Measurements from ENCODE around the gene P3H1.
"Not testable (repeated sequence)": the region's sequence is repeated elsewhere in the genome, so short reads cannot be mapped to it uniquely, and the experiment has no call there.

Gene P3H1

DNA sequence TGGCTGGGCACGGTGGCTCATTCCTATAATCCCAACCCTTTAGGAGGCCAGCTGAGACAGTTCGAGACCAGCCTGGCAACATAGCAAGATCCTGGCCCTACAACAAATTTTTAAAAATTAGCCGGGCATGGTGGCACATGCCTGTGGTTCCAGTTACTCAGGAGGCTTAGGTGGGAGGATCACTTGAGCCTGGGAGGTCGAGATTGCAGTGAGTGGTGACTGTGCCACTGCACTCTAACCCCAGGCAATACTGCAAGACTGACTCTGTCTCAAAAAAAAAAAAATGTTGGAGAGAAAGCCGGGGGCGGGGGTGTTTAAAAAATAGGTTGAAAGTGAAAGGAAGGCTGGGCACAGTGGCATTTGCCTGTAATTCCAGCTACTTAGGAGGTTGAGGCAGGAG is 43.3 kb downstream of the P3H1 start:
- DNase-seq, result no peak

DNA sequence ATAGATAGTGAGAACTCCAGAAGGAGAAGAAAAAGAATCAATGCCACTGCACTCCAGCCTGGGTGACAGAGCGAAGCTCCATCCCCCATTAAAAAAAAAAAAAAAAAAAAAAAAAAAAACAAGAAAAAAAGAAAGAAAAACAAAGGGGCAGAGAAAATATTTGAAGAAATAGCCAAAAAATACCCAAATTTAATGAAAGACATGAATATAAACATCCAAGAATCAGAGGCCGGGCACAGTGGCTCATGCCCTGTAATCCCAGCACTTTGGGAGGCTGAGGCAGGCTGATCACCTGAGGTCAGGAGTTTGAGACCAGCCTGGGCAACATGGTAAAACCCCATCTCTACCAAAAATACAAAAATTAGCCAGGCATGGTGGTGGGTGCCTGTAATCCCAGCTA is 44.4 kb downstream of the P3H1 start:
- not testable (repeated sequence) for DNase-seq

DNA sequence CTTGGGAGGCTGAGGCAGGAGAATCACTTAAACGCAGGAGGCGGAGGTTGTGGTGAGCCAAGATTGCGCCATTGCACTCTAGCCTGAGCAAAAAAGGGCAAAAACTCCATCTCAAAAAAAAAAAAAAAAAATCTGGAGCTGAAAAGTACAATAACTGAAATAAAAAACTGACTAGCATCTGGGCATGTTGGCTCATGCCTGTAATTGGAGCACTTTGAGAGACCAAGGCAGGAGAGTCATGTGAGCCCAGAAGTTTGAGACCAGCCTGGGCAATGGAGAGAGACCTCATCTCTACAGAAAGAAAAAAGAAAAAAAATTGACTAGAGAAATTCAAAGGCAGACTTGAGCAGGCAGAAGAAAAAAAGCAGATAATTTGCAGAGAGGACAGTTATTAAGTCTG is 44.9 kb downstream of the P3H1 start:
- no peak for DNase-seq

DNA sequence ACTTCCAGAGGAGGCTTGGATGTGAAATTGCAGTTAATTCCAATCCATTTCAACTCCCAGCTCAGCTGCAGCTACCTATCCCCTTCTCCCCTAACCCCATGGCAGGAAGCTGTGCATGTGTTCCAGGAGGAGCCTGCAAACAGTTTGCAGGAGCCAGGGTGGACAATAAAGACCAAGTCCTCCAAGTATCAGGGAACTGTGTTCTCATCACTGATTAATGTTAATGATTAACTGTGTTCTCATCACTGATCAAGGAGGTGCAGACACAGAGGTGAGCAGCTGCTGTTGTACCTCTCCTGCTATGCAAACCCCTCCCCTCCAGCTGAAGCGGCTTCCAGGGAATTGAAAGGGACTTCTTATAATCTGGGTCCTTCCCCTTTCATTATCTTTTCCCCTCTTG is 46.0 kb downstream of the P3H1 start:
- no peak for DNase-seq

DNA sequence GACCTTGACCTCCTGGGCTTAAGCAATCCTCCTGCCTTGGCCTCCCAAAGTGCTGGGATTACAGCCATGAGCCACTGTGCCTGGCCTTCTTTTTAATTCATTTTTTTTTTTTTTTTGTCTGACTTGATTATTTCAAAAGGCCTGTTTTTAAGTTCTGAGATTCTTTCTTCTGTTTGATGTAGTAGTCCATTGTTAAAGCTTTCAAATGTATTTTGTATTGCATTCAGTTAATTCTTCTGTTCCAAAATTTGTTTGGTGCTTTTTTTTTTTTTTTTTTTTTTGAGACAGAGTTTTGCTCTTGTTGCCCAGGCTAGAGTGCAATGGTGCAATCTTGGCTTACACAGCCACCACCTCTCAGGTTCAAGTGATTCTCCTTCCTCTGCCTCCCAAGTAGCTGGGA is 52.4 kb downstream of the P3H1 start:
- DNase-seq, result not testable (repeated sequence)

DNA sequence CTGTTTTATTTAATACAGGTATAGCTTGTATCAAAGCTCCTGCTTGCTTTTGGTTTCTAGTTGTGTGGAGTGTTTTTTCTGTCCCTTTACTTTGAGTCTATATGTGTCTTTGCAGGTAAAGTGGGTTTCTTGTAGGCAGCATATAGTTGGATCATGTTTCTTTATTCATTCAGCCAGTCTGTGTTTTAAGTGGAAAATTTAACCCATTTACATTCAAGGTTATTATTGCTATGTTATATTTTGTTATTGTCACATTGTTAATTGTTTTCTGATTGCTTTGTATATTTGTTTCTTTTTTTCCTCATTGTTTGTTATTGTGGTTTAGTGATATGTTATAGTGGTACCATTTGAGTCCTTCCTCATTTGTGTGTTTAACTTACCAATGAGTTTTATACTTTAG is 53.5 kb downstream of the P3H1 start:
- DNase-seq, result no peak

DNA sequence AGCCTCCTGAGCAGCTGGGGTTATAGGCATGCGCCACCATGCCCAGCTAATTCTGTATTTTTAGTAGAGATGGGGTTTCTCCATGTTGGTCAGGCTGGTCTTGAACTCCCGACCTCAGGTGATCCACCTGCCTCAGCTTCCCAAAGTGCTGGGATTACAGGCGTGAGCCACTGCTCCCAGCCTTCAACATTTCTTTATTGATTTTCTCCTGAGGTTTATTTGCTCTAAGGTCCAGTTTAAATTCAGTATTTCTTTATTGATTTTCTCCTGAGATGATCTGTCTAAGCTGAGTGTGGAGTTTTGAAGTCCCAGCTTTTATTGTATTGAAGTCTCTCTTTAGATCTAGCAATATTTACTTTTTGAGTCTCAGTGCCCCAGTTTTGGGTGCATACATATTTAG is 54.0 kb downstream of the P3H1 start:
- not testable (repeated sequence) for DNase-seq

DNA sequence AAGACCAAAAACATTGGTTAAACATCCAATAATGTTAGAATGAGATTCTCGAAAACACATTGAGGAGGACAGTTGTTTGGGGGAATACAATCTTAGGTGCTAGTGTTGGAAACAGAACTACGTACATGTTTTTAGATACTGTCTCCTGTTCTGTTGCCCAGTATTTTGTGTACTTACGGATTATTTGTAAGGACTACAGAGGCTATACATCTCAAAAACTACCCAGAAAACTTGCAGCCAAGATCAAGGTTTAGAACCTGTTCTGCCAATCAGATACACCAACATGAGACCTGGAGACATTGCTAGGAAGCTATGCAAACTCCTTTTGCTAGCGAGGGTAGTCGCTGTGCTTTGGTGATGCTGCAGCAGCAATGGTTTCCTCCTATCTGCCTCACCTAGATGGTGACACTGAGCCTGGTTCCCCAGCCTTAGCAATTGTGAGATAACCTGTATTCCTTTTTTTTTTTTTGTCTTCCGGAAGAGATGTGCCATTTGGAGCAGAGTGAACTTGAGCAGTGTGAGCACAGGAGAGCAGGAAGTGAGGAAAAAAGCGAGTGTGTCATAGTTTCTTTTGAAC is 62.9 kb downstream of the P3H1 start:
- DNase-seq, result no peak

DNA sequence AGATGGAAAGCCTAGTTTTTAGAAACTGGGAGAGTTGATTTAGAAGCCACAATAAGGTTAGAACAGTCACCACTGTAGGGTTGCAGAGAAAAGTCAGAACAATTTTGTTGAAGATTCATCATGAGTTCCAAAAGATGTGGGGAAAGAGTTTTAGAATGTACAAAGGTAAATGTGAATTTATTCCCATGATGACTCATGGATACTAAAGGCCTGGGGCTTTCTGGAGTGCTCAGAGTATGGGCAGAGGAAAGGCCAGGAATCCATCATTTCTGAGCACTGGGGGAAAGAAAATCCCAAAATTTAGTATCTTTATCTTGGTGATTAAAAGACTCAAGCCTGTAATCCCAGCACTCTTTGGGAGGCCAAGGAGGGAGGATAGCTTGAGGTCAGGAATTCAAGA is 66.8 kb downstream of the P3H1 start:
- no peak for DNase-seq

DNA sequence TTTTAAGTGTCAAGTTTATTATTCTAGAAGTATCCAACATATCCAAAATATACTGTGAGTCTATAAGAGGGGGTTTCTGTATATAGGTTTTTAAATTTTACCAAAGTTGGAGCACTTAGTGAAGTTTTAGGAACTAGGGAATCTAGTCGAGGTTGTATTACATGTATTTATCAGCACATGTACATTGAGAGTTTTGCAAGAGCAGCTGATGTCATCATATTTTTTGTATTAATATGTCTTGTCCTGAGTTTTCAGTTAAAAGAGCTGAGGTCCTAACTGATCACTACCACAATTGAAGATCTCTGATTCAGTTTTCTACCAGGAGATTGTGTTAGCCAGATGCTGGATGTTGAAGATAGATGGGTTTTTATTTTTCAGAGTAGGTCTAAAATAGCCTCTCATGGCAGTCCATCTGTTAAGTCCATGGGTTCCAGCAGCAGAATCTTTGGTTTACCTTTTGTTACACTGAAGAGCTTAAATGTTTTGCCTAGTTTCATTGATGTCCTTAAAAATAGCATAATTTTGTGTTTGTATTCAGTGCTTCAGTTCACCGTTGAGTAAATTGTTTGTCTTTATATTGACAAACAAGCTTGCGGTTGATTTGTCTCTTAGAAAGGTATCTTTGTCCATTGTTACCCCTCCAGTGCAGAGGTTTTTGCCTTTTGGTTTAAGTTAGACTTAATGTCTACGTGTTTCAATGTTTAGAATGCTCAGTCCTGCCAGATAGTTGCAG is 68.6 kb downstream of the P3H1 start:
- DNase-seq, result no peak
